ENCODE measurements around the gene PRIMA1.

GRCh38 chr14:93717668-93718320 lies 70.5 kb downstream of the PRIMA1 start:
- TF ChIP-seq CTCF (IDR thresholded peaks at IDR 0.05) (no peak), MAX (CRISPR knock-in tag; IDR thresholded peaks at IDR 0.05) (no peak)
